Panc1 (cell line): ENCODE data around the gene SDR9C7. TPM values are rescaled to one million over a fixed set of nuclear protein-coding genes. Genes with fewer than 3 reads are reported as not detected.
"Not testable (repeated sequence)": the region's sequence is repeated elsewhere in the genome, so short reads cannot be mapped to it uniquely, and the experiment has no call there.

Source experiments
- ATAC-seq: fragments of 200-7000 bp; cut with Tn5 transposase; 2 replicates; pipeline ENCODE4 v1.9.1; 2020; ENCODE audit warnings: mild to moderate bottlenecking, moderate library complexity
- BruUV-seq: library from RNA; stranded (reverse); fragments of 400-500 nt; replicated peaks from 2 replicates; lab custom pipeline; 2021; lab: Mats Ljungman, UMichigan
- CTCF ChIA-PET: fragments of 300-600 bp; sonication (Branson Sonifier 250); formaldehyde crosslinking; loops from one replicate; lab custom pipeline; 2022; ENCODE audit warnings: antibody characterized with exemption; lab: Charles Lee
- POLR2A ChIA-PET: fragments of 300-600 bp; sonication (Branson Sonifier 250); formaldehyde crosslinking; loops from one replicate; lab custom pipeline; 2022; ENCODE audit warnings: antibody characterized with exemption; lab: Charles Lee
- DNase-seq: peaks from one replicate; pipeline ENCODE4 v3.0.0-alpha.2; 2010; ENCODE audit warnings: low read depth, low spot score
- H3K27ac ChIP-seq: 2 replicates; pipeline ENCODE4 v1.5.1; 2011; ENCODE audit warnings: mild to moderate bottlenecking, low read length, inconsistent platforms
- H3K27me3 ChIP-seq: fragments of 200-500 bp; sonication (Bioruptor generic); 2 replicates; pipeline ENCODE4 v1.6.0; 2014; ENCODE audit warnings: low read length, inconsistent platforms; ENCODE audit not compliant: control insufficient read depth, insufficient read depth
- H3K36me3 ChIP-seq: fragments of 200-500 bp; sonication (Bioruptor generic); 2 replicates; pipeline ENCODE4 v1.5.1; 2014; ENCODE audit warnings: inconsistent platforms, mild to moderate bottlenecking, low read length, moderate library complexity; ENCODE audit not compliant: control insufficient read depth, insufficient read depth
- H3K4me1 ChIP-seq: 2 replicates; pipeline ENCODE4 v1.5.1; 2011; ENCODE audit warnings: inconsistent platforms, mild to moderate bottlenecking, low read length, moderate library complexity; ENCODE audit not compliant: control insufficient read depth, insufficient read depth
- H3K4me3 ChIP-seq, 2 experiments: 2 replicates each; pipeline ENCODE4 v1.5.1; 2011 to 2012; ENCODE audit warnings: low read depth in 2 of 2, low read length in 2 of 2, mild to moderate bottlenecking in 2 of 2, inconsistent platforms in 1 of 2, moderate library complexity in 1 of 2
- H3K9me3 ChIP-seq: fragments of 200-500 bp; sonication (Bioruptor generic); 2 replicates; pipeline ENCODE4 v1.5.1; 2014; ENCODE audit warnings: low read depth, mild to moderate bottlenecking, inconsistent platforms, low read length, moderate library complexity; ENCODE audit not compliant: control insufficient read depth, insufficient read depth
- CTCF ChIP-seq: fragments of 450-650 bp; IDR thresholded peaks from 2 replicates; pipeline ENCODE4 v1.5.1; 2017; ENCODE audit warnings: mild to moderate bottlenecking
- POLR2AphosphoS5 ChIP-seq: IDR thresholded peaks from 2 replicates; pipeline ENCODE4 v1.6.1; 2012; ENCODE audit warnings: mild to moderate bottlenecking, low read depth, low read length, moderate library complexity
- SIN3A ChIP-seq: IDR thresholded peaks from 2 replicates; pipeline ENCODE4 v1.6.1; 2012; ENCODE audit warnings: low read depth, mild to moderate bottlenecking, low read length, moderate library complexity, borderline replicate concordance; ENCODE audit not compliant: insufficient read depth
- TCF7L2 ChIP-seq: IDR thresholded peaks from 2 replicates; pipeline ENCODE4 v1.6.1; 2011; ENCODE audit warnings: mild to moderate bottlenecking, low read depth, low read length, inconsistent platforms
- in situ Hi-C: cut with HindIII; loops from 2 replicates; pipeline ENCODE4 v1.10.0; 2016; ENCODE audit warnings: low sequenced_read_pairs, low pct_unique_long_range_greater_than_20kb
- intact Hi-C: fragments of 100-400 bp; cut with micrococcal nuclease; formaldehyde crosslinking; loops from one replicate; pipeline ENCODE4 v1.10.0; 2022; ENCODE audit not compliant: unreplicated experiment
- total RNA-seq: library from RNA; stranded (reverse); gene quantifications from one replicate; pipeline ENCODE4 v1.2.1, GENCODE V29; 2021; ENCODE audit not compliant: unreplicated experiment
- TF ChIP-seq, protein P1 (sequence below), 2 experiments: IDR thresholded peaks; 2 replicates each; pipeline ENCODE4 v1.6.1; 2011 to 2012; ENCODE audit warnings: low read depth in 2 of 2, control low read depth in 1 of 2, low read length in 1 of 2, mild to moderate bottlenecking in 1 of 2, moderate library complexity in 1 of 2; ENCODE audit not compliant: insufficient read depth in 1 of 2

Gene SDR9C7
- total RNA-seq, 1 experiment from 2014 or later = not detected

DNA sequence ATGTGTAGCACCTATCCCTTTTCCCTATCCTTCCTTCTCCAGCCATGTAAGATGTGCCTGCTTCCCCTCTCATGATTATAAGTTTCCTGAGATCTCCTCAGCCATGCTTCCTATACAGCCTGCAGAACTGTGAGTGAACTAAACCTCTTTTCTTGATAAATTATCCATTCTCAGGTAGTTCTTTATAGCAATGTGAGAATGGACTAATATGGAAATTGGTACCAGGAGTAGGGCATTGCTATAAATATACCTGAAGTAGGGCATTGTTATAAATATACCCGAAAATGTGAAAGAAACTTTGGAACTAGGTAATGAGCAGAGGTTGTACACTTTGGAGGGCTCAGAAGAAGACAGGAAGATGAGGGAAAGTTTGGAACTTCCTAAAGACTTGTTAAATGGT lies 48.9 kb downstream of the SDR9C7 start:
- ATAC-seq (no peak), DNase-seq (no peak)
- Histone ChIP-seq H3K4me1 (no peaks in the 10 kb centered on the region), H3K4me3 (no peak overlapping the region), H3K9me3 (no peaks in the 10 kb centered on the region), H3K27me3 (no peaks in the 10 kb centered on the region), H3K27ac (no peak overlapping the region), H3K36me3 (no peaks in the 10 kb centered on the region)
- in situ Hi-C loops (no loop called here), intact Hi-C loops (no loop called here)
- no TSS peak for BruUV-seq
- ChIA-PET CTCF (no interaction called here), POLR2A (interaction anchor here (0.5 kb wide), 1 partner anchor 37 kb away, joined by 6 read pairs; no protein-coding TSS in a partner anchor)
- TF ChIP-seq TCF7L2 = no peak
- TF ChIP-seq POLR2AphosphoS5 = no peak

GRCh38 chr12:56884421-56884820 lies 49.8 kb downstream of the SDR9C7 start:
- no peaks in the 10 kb centered on the region for H3K36me3 ChIP-seq
- TF ChIP-seq CTCF (no peak), SIN3A (no peak), TCF7L2 (no peak), POLR2AphosphoS5 (no peak)
- TF ChIP-seq, protein P1, sequence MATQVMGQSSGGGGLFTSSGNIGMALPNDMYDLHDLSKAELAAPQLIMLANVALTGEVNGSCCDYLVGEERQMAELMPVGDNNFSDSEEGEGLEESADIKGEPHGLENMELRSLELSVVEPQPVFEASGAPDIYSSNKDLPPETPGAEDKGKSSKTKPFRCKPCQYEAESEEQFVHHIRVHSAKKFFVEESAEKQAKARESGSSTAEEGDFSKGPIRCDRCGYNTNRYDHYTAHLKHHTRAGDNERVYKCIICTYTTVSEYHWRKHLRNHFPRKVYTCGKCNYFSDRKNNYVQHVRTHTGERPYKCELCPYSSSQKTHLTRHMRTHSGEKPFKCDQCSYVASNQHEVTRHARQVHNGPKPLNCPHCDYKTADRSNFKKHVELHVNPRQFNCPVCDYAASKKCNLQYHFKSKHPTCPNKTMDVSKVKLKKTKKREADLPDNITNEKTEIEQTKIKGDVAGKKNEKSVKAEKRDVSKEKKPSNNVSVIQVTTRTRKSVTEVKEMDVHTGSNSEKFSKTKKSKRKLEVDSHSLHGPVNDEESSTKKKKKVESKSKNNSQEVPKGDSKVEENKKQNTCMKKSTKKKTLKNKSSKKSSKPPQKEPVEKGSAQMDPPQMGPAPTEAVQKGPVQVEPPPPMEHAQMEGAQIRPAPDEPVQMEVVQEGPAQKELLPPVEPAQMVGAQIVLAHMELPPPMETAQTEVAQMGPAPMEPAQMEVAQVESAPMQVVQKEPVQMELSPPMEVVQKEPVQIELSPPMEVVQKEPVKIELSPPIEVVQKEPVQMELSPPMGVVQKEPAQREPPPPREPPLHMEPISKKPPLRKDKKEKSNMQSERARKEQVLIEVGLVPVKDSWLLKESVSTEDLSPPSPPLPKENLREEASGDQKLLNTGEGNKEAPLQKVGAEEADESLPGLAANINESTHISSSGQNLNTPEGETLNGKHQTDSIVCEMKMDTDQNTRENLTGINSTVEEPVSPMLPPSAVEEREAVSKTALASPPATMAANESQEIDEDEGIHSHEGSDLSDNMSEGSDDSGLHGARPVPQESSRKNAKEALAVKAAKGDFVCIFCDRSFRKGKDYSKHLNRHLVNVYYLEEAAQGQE (IDR thresholded peaks at IDR 0.05; ENCODE audit: insufficient read depth in 1 of 2, low read depth in 2 of 2, low read length in 1 of 2) = no peak
- in situ Hi-C loops (no loop called here), intact Hi-C loops (no loop called here)
- POLR2A ChIA-PET = no interaction called here
- ATAC-seq = no peak
- no peaks in the 10 kb centered on the region for H3K4me1 ChIP-seq
- no peak overlapping the region for H3K4me3 ChIP-seq
- no peaks in the 10 kb centered on the region for H3K27me3 ChIP-seq
- H3K27ac ChIP-seq = no peak overlapping the region
- BruUV-seq = no TSS peak
- H3K9me3 ChIP-seq = no peaks in the 10 kb centered on the region
- CTCF ChIA-PET = no interaction called here
- no peak for DNase-seq

DNA sequence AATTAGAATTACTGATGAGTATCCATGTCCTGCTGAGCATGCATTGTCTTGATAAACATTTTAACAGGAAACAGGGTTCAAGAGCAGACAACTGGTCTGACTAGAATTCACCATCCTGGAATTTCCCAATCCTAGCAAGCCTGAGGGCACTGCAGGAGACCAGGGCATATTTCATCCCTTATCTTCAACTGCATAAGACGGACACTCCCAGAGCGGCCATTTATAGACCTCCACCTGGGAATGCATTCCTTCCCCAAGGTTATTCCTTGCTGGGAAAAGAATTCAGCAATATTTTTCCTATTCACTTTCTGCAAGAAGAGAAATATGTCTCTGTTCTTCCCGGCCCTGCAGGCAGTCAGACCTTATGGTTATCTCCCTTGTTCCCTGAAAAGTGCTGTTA lies 51.8 kb downstream of the SDR9C7 start:
- POLR2A ChIA-PET, H3K4me3 ChIP-seq, in situ Hi-C loops, CTCF ChIA-PET, H3K27ac ChIP-seq, DNase-seq, H3K4me1 ChIP-seq, BruUV-seq, intact Hi-C loops, H3K36me3 ChIP-seq, H3K9me3 ChIP-seq, ATAC-seq, H3K27me3 ChIP-seq: not testable (repeated sequence)
